Right cardiac atrium (tissue), 5 donors: Measurements from ENCODE around the gene PERCC1. TPM values are rescaled to one million over a fixed set of nuclear protein-coding genes. Genes with fewer than 3 reads are reported as not detected.

Source experiments
- ATAC-seq, 2 donors: fragments of 200-7000 bp; cut with Tn5 transposase; one replicate each; pipeline versions ENCODE4 v1.8.0 to v1.9.1; 2020; ENCODE audit warnings: moderate library complexity in 2 of 2, mild to moderate bottlenecking in 1 of 2
- DNase-seq, 3 donors: peaks; one replicate each; pipeline ENCODE4 v3.0.0-alpha.2; 2020
- H3K27ac ChIP-seq: one replicate; pipeline ENCODE4 v1.5.1; 2013; ENCODE audit warnings: mild to moderate bottlenecking, low read length, control low read depth, moderate library complexity
- H3K27me3 ChIP-seq: one replicate; pipeline ENCODE4 v1.6.1; 2013; ENCODE audit not compliant: control insufficient read depth, insufficient read depth
- H3K4me1 ChIP-seq: one replicate; pipeline ENCODE4 v1.6.1; 2013; ENCODE audit warnings: low read length; ENCODE audit not compliant: control insufficient read depth, insufficient read depth
- H3K4me3 ChIP-seq: one replicate; pipeline ENCODE4 v1.5.1; 2013; ENCODE audit warnings: low read length, control low read depth
- H3K9me3 ChIP-seq: one replicate; pipeline ENCODE4 v1.6.1; 2013; ENCODE audit warnings: low read length; ENCODE audit not compliant: control insufficient read depth
- WGBS: extraction: QIAGEN DNeasy Blood & Tissue Kit; methylation state at CpG from one replicate; pipeline ENCODE4 v1.1.7; 2013; 5-methylcytosine and 5-hydroxymethylcytosine counted together
- intact Hi-C, 4 donors: fragments of 100-400 bp; cut with DNase I; formaldehyde crosslinking; loops; one replicate each; pipeline versions ENCODE4 v1.11.0 to v1.14.0; 2022 to 2023
- polyA plus RNA-seq: library from polyadenylated mRNA; stranded (reverse); fragments of 200-250 nt; gene quantifications from one replicate; pipeline ENCODE4 v1.2.3, GENCODE V29; 2013
- total RNA-seq, 4 donors: library from RNA; stranded (reverse); fragmentation: NEBNext Ultra II Directional; extraction: Animal tissue kit (Norgen Biotek cat#: 25700); gene quantifications; one replicate each; pipeline ENCODE4 v1.2.1, GENCODE V29; 2021
- donor health status: healthy with polysubstance abuse.
- donor health status: DM: no; HTN: yes; CAD: no.
- donor health status: DM: no; HTN: no; CAD: no.
- donor health status: DM: no; HTN: yes; CAD: no; lungs with severe emphysema.
- donor health status: DM: yes; HTN: yes; CAD: no.

The PERCC1 gene
- total and polyA plus RNA-seq, 5 donors = 0.18 to 0.26 TPM; not detected in 3

- Histone ChIP-seq H3K4me1 (no peaks in the 10 kb centered on the region), H3K9me3 (no peaks in the 10 kb centered on the region), H3K27ac (no peak overlapping the region), H3K27me3 (no peaks in the 10 kb centered on the region), H3K4me3 (no peak overlapping the region)
- no peak for DNase-seq
- intact Hi-C loops = loop anchor here in 1 of 4 donors (10.0 kb wide), 1 partner anchor 61 kb away; the partner anchor contains the start of gene BAIAP3
- ATAC-seq = no peak
- 92% methylated on average over 22 of the region's 22 CpGs for WGBS
Observed at GRCh38 chr16:1395444-1396031, 35.3 kb upstream of the PERCC1 start.

GRCh38 chr16:1397779-1398178, 33.1 kb upstream of the PERCC1 start:
- no peak overlapping the region for H3K4me3 ChIP-seq
- ATAC-seq (no peak), DNase-seq (no peak)
- H3K27me3 ChIP-seq = no peaks in the 10 kb centered on the region
- intact Hi-C loops = loop anchor here in 1 of 4 donors (10.0 kb wide), 1 partner anchor 63 kb away; the partner anchor contains the start of gene BAIAP3
- WGBS = 91% methylated on average over 21 of the region's 21 CpGs
- no peak overlapping the region for H3K27ac ChIP-seq
- H3K4me1 ChIP-seq = no peaks in the 10 kb centered on the region
- H3K9me3 ChIP-seq = no peaks in the 10 kb centered on the region

DNA sequence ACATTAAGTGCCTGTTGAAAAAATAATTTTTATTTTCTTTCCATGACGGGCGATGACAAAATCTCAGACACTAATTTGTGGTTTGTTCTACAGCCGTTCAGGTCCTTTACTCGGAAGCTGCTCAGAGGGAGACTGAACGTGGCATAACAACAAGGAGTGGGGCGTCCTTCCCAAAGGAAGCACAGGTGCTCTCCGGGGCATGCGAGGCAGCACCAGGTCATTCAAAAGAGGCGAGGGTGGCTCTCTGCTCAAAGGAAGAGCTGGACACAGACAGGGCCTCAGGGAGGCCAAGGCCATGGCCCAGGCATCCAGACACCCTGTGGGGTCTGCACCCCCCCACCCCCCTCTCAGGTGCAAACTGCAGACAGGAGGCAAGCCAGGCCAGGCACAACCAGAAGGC, 32.5 kb upstream of the PERCC1 start:
- no peaks in the 10 kb centered on the region for H3K9me3 ChIP-seq
- no peaks in the 10 kb centered on the region for H3K27me3 ChIP-seq
- intact Hi-C loops = loop anchor here in 1 of 4 donors (10.0 kb wide), 1 partner anchor 64 kb away; the partner anchor contains the start of gene BAIAP3
- H3K4me1 ChIP-seq = no peaks in the 10 kb centered on the region
- no peak for ATAC-seq
- no peak overlapping the region for H3K4me3 ChIP-seq
- no peak for DNase-seq
- H3K27ac ChIP-seq = no peak overlapping the region
- 94% methylated on average over 9 of the region's 9 CpGs for WGBS

DNA sequence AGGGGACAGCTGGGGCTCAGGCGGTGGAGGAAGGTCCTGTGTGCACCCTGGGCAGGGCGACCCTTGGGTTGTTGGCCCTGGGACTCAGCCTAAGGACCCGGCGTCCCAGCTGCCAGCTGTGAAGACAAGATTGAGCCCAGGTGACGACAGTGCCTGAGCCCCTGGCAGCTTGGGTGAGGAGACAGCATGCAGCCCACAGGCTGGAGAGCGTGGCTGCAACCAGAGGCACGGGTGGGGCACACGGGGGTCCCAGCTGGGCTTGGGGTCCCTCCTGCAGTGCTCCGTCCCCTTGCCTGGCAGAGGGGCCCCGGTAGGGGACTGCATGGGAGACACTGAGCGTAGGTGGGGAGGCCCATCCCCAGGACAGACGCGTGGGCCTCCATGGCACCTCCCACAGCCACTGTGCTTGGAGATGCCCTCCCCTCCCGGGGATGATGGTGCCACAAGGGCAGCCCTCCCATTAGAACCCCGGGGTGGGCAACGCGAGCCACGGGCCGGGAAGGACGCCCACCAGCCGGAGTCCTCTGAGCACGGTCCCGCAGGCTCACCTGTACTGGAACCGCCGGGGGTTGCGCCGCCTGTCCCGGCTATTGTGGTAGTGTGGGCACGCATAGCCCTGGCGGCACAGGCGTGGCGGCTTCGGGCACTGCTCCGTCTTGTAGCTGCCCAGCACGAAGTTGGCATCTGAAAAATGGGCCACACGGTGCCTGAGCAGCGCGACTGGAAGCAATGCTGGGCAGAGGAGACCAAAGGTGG, 31.9 kb upstream of the PERCC1 start:
- H3K4me3 ChIP-seq = no peak overlapping the region
- 95% methylated on average over 38 of the region's 38 CpGs for WGBS
- H3K27me3 ChIP-seq = no peaks in the 10 kb centered on the region
- no peaks in the 10 kb centered on the region for H3K4me1 ChIP-seq
- H3K27ac ChIP-seq = no peak overlapping the region
- DNase-seq (no peak), ATAC-seq (peak; percentile 10 to 31)
- H3K9me3 ChIP-seq = no peaks in the 10 kb centered on the region
- intact Hi-C loops = loop anchor here in 1 of 4 donors (10.0 kb wide), 1 partner anchor 64 kb away; the partner anchor contains the start of gene BAIAP3

DNA sequence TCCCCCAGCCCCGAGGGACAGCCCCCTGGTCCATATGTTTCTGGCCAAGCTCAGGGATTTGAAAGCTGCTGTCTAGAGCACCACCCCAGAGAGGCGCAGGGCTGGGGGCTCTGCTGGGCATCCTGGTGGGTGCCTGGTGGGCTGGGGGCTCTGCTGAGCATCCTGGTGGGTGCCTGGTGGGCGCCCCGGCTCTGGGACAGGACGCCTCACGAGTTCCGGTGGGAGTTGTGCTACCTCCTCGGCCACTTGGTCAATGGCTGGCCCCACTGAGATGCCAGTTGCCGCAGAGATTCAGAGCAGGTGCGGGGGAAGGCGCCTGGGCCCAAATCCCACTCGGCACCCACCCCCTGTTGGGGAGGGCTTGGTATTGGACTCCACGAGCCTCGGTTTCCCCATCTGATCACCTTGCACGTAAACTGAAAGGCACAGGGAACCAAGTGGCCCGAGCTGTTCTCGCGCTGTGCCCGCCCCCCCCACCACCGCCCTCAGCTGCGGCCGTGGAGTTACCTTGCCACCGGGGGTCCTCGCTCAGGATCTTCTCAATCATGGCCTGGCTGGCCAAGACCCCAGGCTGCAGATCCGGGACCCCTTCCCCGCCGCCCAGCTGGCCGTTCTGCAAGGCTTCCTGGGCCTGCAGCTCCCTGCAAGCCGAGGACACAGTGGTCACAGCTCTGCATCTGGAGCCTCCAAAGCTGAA, 29.7 kb upstream of the PERCC1 start:
- H3K4me3 ChIP-seq = no peak overlapping the region
- H3K9me3 ChIP-seq = no peaks in the 10 kb centered on the region
- no peaks in the 10 kb centered on the region for H3K4me1 ChIP-seq
- H3K27ac ChIP-seq = no peak overlapping the region
- intact Hi-C loops = no loop called here
- 90% methylated on average over 29 of the region's 29 CpGs for WGBS
- H3K27me3 ChIP-seq = no peaks in the 10 kb centered on the region
- no peak for DNase-seq
- no peak for ATAC-seq

GRCh38 chr16:1401758-1402154, 29.1 kb upstream of the PERCC1 start:
- H3K4me3 ChIP-seq = no peak overlapping the region
- 93% methylated on average over 13 of the region's 13 CpGs for WGBS
- ATAC-seq = no peak
- no peak for DNase-seq
- H3K9me3 ChIP-seq = no peaks in the 10 kb centered on the region
- H3K4me1 ChIP-seq = no peaks in the 10 kb centered on the region
- H3K27me3 ChIP-seq = no peaks in the 10 kb centered on the region
- intact Hi-C loops = no loop called here
- no peak overlapping the region for H3K27ac ChIP-seq

GRCh38 chr16:1403036-1403435, 27.8 kb upstream of the PERCC1 start:
- no peaks in the 10 kb centered on the region for H3K9me3 ChIP-seq
- no peaks in the 10 kb centered on the region for H3K4me1 ChIP-seq
- ATAC-seq (no peak), DNase-seq (no peak)
- no peaks in the 10 kb centered on the region for H3K27me3 ChIP-seq
- H3K27ac ChIP-seq = no peak overlapping the region
- H3K4me3 ChIP-seq = no peak overlapping the region
- intact Hi-C loops = no loop called here
- 94% methylated on average over 22 of the region's 22 CpGs for WGBS

DNA sequence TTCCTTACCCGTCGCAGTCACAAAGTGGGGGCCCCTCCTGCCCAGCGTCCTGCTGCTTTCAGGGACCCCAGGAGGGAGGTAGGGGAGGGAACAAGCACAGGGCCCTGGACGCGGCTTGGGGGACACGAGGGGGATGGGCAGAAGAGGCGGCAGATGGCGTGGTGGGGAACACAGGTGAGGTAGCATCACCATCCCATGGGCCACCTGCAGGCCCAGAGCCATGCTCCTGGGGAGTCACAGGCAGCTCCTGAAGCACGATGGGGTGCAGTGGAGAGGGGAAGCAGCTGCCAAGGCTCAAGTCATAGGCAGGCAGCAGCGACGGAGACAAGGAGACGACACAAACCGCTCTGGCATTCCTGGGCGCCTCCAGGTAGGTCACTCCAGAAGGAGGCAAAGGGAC, 27.1 kb upstream of the PERCC1 start:
- no peaks in the 10 kb centered on the region for H3K9me3 ChIP-seq
- DNase-seq (no peak), ATAC-seq (no peak)
- H3K27ac ChIP-seq = no peak overlapping the region
- 93% methylated on average over 14 of the region's 14 CpGs for WGBS
- H3K4me3 ChIP-seq = no peak overlapping the region
- no peaks in the 10 kb centered on the region for H3K27me3 ChIP-seq
- no peaks in the 10 kb centered on the region for H3K4me1 ChIP-seq
- intact Hi-C loops = no loop called here

GRCh38 chr16:1407753-1408152, 23.1 kb upstream of the PERCC1 start:
- 25% methylated on average over 11 of the region's 11 CpGs for WGBS
- ATAC-seq (peak; percentile 4 to 35), DNase-seq (peak in 2 of 3 donors; percentile 49 to 73)
- Histone ChIP-seq H3K9me3 (no peaks in the 10 kb centered on the region), H3K4me1 (no peaks in the 10 kb centered on the region), H3K27ac (no peak overlapping the region), H3K4me3 (no peak overlapping the region), H3K27me3 (no peaks in the 10 kb centered on the region)
- intact Hi-C loops = no loop called here

GRCh38 chr16:1408171-1408837, 22.6 kb upstream of the PERCC1 start:
- DNase-seq (peak; percentile 97 to 99 (median 98)), ATAC-seq (peak; percentile 96 to 97)
- WGBS = 3% methylated on average over 42 of the region's 42 CpGs
- Histone ChIP-seq H3K27ac (no peak overlapping the region), H3K4me1 (no peaks in the 10 kb centered on the region), H3K27me3 (no peaks in the 10 kb centered on the region), H3K4me3 (peak overlapping the region; percentile 5), H3K9me3 (no peaks in the 10 kb centered on the region)
- intact Hi-C loops = no loop called here
